ENCODE measurements around the gene KRT17. TPM values are rescaled to one million over a fixed set of nuclear protein-coding genes. Genes with fewer than 3 reads are reported as not detected.

The KRT17 gene
- total and polyA plus RNA-seq, 10 of the 15 experiments (the other 5 are each of a cell fraction or from before 2014, with no cell fraction given) = 0.47 to 30.0 (median 2.5) TPM

DNA sequence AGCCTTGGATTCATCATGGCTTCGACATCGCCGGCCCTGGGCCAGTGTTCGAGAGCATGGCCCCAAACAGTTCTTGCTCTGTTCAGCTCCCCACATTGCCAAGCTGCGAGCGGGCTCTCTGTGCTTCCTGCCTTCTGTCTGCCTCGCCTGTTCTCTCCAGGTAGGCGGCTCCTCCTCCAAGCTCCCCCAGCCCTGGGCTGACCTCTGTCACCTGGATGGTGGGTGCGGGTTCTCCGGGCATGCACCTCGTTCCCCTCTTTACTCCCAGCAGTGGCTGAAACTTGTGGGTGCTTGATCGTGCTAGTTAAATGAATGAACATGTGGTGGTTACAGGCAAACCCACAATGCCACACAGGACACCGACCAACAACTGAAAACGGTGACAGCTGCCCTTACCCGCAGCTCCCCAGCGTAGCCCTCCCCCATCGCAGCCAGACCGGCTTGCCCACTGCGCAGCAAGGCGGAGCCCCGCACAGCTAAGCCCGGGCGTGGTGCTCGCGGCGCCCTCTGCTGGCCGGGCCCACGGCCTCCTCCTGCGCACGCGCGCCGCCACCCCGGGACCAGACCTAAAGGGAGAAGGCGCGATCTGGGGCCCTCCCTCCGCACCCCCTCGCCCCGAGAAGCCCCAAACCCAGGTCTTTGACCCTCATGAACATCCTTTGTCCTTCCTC is 41.3 kb upstream of the KRT17 start (continued):
- TF ChIP-seq, protein P1, sequence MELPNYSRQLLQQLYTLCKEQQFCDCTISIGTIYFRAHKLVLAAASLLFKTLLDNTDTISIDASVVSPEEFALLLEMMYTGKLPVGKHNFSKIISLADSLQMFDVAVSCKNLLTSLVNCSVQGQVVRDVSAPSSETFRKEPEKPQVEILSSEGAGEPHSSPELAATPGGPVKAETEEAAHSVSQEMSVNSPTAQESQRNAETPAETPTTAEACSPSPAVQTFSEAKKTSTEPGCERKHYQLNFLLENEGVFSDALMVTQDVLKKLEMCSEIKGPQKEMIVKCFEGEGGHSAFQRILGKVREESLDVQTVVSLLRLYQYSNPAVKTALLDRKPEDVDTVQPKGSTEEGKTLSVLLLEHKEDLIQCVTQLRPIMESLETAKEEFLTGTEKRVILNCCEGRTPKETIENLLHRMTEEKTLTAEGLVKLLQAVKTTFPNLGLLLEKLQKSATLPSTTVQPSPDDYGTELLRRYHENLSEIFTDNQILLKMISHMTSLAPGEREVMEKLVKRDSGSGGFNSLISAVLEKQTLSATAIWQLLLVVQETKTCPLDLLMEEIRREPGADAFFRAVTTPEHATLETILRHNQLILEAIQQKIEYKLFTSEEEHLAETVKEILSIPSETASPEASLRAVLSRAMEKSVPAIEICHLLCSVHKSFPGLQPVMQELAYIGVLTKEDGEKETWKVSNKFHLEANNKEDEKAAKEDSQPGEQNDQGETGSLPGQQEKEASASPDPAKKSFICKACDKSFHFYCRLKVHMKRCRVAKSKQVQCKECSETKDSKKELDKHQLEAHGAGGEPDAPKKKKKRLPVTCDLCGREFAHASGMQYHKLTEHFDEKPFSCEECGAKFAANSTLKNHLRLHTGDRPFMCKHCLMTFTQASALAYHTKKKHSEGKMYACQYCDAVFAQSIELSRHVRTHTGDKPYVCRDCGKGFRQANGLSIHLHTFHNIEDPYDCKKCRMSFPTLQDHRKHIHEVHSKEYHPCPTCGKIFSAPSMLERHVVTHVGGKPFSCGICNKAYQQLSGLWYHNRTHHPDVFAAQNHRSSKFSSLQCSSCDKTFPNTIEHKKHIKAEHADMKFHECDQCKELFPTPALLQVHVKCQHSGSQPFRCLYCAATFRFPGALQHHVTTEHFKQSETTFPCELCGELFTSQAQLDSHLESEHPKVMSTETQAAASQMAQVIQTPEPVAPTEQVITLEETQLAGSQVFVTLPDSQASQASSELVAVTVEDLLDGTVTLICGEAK (IDR thresholded peaks at IDR 0.05; ENCODE audit: borderline replicate concordance) = no peak
- peak; percentile 32; the same call in 1 of the 2 replicates for TF ChIP-seq SIN3A (IDR thresholded peaks at IDR 0.05; ENCODE audit: low read depth, low read length)
- TF ChIP-seq, protein P2, sequence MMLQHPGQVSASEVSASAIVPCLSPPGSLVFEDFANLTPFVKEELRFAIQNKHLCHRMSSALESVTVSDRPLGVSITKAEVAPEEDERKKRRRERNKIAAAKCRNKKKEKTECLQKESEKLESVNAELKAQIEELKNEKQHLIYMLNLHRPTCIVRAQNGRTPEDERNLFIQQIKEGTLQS (IDR thresholded peaks at IDR 0.05; ENCODE audit: borderline replicate concordance, extremely low read depth, low read depth, low read length) = peak; percentile 39; the same call in 1 of the 2 replicates
- TF ChIP-seq PAX8 (IDR thresholded peaks at IDR 0.05) = no peak
- no peak for TF ChIP-seq ZNF24 (IDR thresholded peaks at IDR 0.05)
- 0 out of 2 replicates have a peak, but pooled peaks have one; percentile 25 for TF ChIP-seq SREBF1 (IDR thresholded peaks at IDR 0.05; ENCODE audit: low read length)
- TF ChIP-seq BCLAF1 (IDR thresholded peaks at IDR 0.05) = no peak
- TF ChIP-seq EGR1 (IDR thresholded peaks at IDR 0.05; ENCODE audit: borderline replicate concordance in 1 of 2, low read depth in 2 of 2, low read length in 2 of 2) = 0 out of 3 replicates have a peak, but pooled peaks of 1 of the 2 experiments have one; percentile 13
- TF ChIP-seq BRCA1 (IDR thresholded peaks at IDR 0.05; ENCODE audit: low read depth, low read length) = no peak
- TF ChIP-seq ZZZ3 (IDR thresholded peaks at IDR 0.05; ENCODE audit: control insufficient read depth, insufficient read length, low read depth) = no peak
- TF ChIP-seq, protein P3, sequence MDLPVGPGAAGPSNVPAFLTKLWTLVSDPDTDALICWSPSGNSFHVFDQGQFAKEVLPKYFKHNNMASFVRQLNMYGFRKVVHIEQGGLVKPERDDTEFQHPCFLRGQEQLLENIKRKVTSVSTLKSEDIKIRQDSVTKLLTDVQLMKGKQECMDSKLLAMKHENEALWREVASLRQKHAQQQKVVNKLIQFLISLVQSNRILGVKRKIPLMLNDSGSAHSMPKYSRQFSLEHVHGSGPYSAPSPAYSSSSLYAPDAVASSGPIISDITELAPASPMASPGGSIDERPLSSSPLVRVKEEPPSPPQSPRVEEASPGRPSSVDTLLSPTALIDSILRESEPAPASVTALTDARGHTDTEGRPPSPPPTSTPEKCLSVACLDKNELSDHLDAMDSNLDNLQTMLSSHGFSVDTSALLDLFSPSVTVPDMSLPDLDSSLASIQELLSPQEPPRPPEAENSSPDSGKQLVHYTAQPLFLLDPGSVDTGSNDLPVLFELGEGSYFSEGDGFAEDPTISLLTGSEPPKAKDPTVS (IDR thresholded peaks at IDR 0.05; ENCODE audit: low read depth, low read length) = no peak
- TF ChIP-seq CHD2 (IDR thresholded peaks at IDR 0.05; ENCODE audit: borderline replicate concordance, low read depth, low read length) = peak; percentile 80
- TF ChIP-seq HDAC6 (IDR thresholded peaks at IDR 0.05; ENCODE audit: unreplicated experiment) = no peak
- TF ChIP-seq HDAC2 (IDR thresholded peaks at IDR 0.05) = no peak
- no peak for TF ChIP-seq ATF2 (IDR thresholded peaks at IDR 0.05; ENCODE audit: low read length)
- no peak for TF ChIP-seq ZNF217 (IDR thresholded peaks at IDR 0.05)
